Amniotic stem cell (primary cell): Measurements from ENCODE around the gene CRY1.
"Not testable (repeated sequence)": the region's sequence is repeated elsewhere in the genome, so short reads cannot be mapped to it uniquely, and the experiment has no call there.

ENCODE experiments used
- DNase-seq: peaks from one replicate; lab custom pipeline; 2025; lab: John Stamatoyannopoulos, UW

CRY1 gene

GRCh38 chr12:106999446-106999845, 93.9 kb downstream of the CRY1 start:
- DNase-seq = no peak

GRCh38 chr12:106997916-106998315, 95.4 kb downstream of the CRY1 start:
- DNase-seq = no peak

GRCh38 chr12:106996102-106996501, 97.2 kb downstream of the CRY1 start:
- DNase-seq = not testable (repeated sequence)

- DNase-seq = no peak
Observed at GRCh38 chr12:106994579-106995220, 98.6 kb downstream of the CRY1 start.

- no peak for DNase-seq
Observed at GRCh38 chr12:106987846-106988245, 105.5 kb downstream of the CRY1 start.

GRCh38 chr12:106986625-106987389, 106.5 kb downstream of the CRY1 start, which contains the start of gene MTERF2:
Gene MTERF2, minus strand, starts transcription at chr12:106987146. Its CDS starts 8,432 bp downstream, at chr12:106978714.
- peak; percentile 91 for DNase-seq

GRCh38 chr12:106986135-106986534, 107.2 kb downstream of the CRY1 start:
- DNase-seq = no peak

GRCh38 chr12:106985479-106985878, 107.9 kb downstream of the CRY1 start:
- DNase-seq = no peak

GRCh38 chr12:106984588-106985137, 108.7 kb downstream of the CRY1 start:
- DNase-seq = no peak

- no peak for DNase-seq
Observed at GRCh38 chr12:106982229-106982628, 111.1 kb downstream of the CRY1 start.

- DNase-seq = no peak
Observed at GRCh38 chr12:106981788-106982187, 111.6 kb downstream of the CRY1 start.

GRCh38 chr12:106980944-106981343, 112.4 kb downstream of the CRY1 start:
- DNase-seq = no peak

- DNase-seq = no peak
Observed at GRCh38 chr12:106978035-106978800, 115.1 kb downstream of the CRY1 start.

GRCh38 chr12:106976668-106977067, 116.7 kb downstream of the CRY1 start:
- no peak for DNase-seq

- no peak for DNase-seq
Observed at GRCh38 chr12:106975993-106976658, 117.2 kb downstream of the CRY1 start.

GRCh38 chr12:106975098-106975497, 118.3 kb downstream of the CRY1 start:
- DNase-seq = no peak

GRCh38 chr12:106974511-106974910, 118.8 kb downstream of the CRY1 start:
- DNase-seq = no peak

- DNase-seq = no peak
Observed at GRCh38 chr12:106973545-106973944, 119.8 kb downstream of the CRY1 start.

- no peak for DNase-seq
Observed at GRCh38 chr12:106971065-106971464, 122.3 kb downstream of the CRY1 start.

GRCh38 chr12:106964526-106964925, 128.8 kb downstream of the CRY1 start:
- no peak for DNase-seq

- DNase-seq = no peak
Observed at GRCh38 chr12:106962286-106962685, 131.1 kb downstream of the CRY1 start.

- DNase-seq = no peak
Observed at GRCh38 chr12:106960443-106960842, 132.9 kb downstream of the CRY1 start.
